GM18505 (cell line): ENCODE data around the gene OLFM4.

ENCODE experiments used
- ATAC-seq: cut with Tn5 transposase; IDR thresholded peaks from one replicate; pipeline ENCODE4 v1.9.1; 2021; ENCODE audit not compliant: unreplicated experiment
- POLR2A ChIP-seq: IDR thresholded peaks from 4 replicates; pipeline ENCODE4 v1.6.1; 2011; ENCODE audit warnings: borderline replicate concordance; ENCODE audit not compliant: insufficient read depth, insufficient read length; ENCODE audit errors: extremely low read depth

The OLFM4 gene

GRCh38 chr13:53100394-53101063 lies 71.9 kb downstream of the OLFM4 start:
- ATAC-seq: no peak
- TF ChIP-seq POLR2A: no peak
